Measurements from ENCODE around the gene CCK.

The CCK gene

GRCh38 chr3:42229942-42230688 lies 35.9 kb downstream of the CCK start:
- peak; percentile 61; the same call in 1 of the 2 replicates for TF ChIP-seq CTCF (IDR thresholded peaks at IDR 0.05)

- no peak for TF ChIP-seq CTCF (IDR thresholded peaks at IDR 0.05)
These were observed 36.6 kb downstream of the CCK start for GRCh38 chr3:42229266-42229941.

GRCh38 chr3:42228796-42229195 lies 37.2 kb downstream of the CCK start:
- peak; percentile 45; the same call in 1 of the 2 replicates for TF ChIP-seq CTCF (IDR thresholded peaks at IDR 0.05)

GRCh38 chr3:42226470-42227425 lies 39.2 kb downstream of the CCK start:
- no peak for TF ChIP-seq CTCF (IDR thresholded peaks at IDR 0.05)

- TF ChIP-seq CTCF (IDR thresholded peaks at IDR 0.05), result no peak
These were observed 40.3 kb downstream of the CCK start for GRCh38 chr3:42225486-42226363.

- TF ChIP-seq CTCF (IDR thresholded peaks at IDR 0.05), result no peak
These were observed 41.1 kb downstream of the CCK start for GRCh38 chr3:42224658-42225421.
